NCI-H82 (cell line): ENCODE measurements around the gene KLK14.

Experiments
- DNase-seq: peaks from one replicate; lab custom pipeline; 2025; lab: John Stamatoyannopoulos, UW

The KLK14 gene

DNA sequence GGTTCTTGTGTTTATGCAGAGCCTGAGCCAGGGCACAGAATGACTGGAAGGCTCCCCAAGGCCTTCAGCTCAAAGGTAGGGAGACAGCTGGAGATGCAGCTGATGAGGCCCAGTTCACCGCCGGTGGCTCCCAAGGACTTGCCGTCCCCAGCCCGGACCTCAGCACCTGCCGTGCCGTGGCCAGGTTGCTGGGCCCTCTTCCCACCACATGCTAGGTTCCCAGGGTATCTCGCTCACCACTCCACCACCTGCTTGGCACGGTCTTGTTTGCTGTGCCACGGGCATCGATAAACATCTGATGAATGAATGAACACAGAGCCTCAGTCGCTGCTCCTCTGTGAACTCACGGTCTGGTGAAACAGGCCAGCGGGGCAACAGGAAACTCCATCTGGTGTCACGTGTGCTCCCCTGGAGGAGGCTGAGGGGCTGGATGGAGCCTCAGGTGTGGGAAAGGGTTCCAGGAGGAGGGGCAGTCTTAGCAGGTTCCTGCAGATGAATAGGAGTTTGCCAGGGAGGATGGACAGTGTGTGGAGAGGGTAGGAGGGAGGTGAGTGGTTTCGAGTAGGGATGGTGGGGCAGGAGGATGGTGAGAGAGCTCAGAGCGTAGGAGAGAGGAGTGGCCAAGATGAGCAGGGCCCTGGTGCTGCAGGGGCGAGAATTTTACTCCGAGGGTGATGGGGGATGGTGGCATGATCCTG is 3.6 kb upstream of the KLK14 start:
- no peak for DNase-seq

- DNase-seq: no peak
Observed at GRCh38 chr19:51084505-51084904, 1.8 kb upstream of the KLK14 start.

DNA sequence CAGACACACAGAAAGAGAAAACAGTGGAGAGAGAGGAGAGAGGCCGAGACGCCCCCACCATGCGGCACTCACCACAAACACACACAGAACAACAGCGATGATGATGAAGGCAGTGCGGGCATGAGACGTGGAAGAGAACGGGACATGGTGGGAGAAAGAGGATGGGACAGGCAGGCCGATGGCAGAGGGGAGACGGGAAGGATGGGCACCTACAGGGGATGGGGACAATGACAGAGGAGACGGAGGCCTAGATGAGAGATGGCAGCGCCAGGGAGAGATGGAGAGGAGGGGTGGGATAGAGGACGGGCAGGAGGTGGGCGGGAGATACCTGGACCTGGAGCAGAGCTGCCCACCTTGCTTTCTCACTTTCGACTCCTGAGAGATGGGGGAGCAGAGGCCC is 1.1 kb upstream of the KLK14 start:
- no peak for DNase-seq

DNA sequence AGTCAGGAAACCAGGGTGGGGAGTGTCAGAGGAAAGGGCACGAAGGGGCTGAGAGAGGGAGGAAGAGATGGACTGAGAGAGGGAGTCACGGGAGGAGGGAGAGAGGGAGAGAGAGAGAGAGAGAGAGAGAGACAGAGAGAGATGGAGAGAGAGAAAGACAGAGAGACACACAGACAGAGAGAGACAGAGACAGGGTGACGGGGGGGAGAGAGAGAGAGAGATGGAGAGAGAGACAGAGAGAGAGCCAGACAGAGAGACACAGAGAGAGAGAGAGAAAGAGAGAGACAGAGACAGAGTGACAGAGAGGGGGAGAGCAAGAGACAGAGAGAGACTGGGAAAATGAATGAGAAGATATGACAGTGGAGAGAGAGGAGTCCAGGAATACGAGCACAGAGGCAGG is 494 bp upstream of the KLK14 start:
- no peak for DNase-seq

- DNase-seq: no peak
Observed at GRCh38 chr19:51081476-51081875, 1.2 kb downstream of the KLK14 start.

DNA sequence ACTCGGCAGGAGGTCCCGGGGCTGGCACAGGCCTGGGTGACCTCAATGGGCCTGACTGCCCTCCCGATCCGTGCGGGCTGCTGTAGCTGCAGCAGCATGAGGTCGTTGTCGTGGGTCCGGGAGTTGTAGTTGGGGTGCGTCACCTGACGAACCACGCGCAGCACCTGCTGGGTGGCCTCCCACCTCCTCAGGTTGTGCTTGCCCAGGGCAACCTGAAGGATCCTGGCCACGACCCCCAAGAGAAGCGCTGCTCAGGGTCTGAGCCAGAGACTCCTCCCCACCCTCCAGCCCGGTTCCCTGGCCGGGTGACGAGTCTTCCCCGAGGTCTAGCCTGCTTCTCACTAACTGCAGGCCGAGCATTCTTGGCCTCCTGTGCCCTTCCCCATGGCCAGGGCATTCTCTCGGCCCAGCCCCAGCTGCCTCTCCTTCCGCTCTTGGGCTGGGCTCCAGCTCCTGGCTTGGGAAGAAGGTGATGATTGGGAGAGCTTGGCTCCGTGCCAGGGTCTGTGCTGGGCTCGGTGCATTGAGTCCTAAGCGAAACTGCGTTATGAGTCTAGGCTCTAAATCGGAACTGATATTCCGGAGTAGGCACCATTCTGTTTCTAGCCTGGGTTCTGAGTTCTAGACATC is 3.1 kb downstream of the KLK14 start:
- DNase-seq: peak; percentile 6

GRCh38 chr19:51078731-51079130 is 4.0 kb downstream of the KLK14 start:
- DNase-seq: no peak

- DNase-seq: no peak
Observed at GRCh38 chr19:51078104-51078503, 4.6 kb downstream of the KLK14 start.

- no peak for DNase-seq
Observed at GRCh38 chr19:51076631-51077213, 6.0 kb downstream of the KLK14 start.

DNA sequence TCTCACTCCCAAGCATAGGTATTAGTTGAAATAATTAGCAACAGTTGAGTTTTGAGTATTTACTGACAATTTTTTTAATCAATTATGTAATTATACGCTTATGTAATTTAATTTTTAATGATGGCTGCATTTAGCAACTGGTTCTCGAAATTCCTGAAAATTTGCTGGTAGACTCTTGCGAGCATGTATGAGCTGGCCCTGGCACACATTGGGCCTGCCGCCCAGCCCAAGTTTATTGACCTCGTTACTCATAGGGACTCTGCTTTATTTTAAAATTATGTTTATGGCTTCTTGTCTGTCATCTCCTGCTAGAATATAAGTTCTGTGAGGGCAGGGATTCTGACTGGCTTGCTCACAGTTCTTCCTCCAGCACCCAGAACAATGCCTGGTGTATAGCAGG is 6.7 kb downstream of the KLK14 start:
- no peak for DNase-seq

- DNase-seq: no peak
Observed at GRCh38 chr19:51071095-51071405, 11.6 kb downstream of the KLK14 start.

DNA sequence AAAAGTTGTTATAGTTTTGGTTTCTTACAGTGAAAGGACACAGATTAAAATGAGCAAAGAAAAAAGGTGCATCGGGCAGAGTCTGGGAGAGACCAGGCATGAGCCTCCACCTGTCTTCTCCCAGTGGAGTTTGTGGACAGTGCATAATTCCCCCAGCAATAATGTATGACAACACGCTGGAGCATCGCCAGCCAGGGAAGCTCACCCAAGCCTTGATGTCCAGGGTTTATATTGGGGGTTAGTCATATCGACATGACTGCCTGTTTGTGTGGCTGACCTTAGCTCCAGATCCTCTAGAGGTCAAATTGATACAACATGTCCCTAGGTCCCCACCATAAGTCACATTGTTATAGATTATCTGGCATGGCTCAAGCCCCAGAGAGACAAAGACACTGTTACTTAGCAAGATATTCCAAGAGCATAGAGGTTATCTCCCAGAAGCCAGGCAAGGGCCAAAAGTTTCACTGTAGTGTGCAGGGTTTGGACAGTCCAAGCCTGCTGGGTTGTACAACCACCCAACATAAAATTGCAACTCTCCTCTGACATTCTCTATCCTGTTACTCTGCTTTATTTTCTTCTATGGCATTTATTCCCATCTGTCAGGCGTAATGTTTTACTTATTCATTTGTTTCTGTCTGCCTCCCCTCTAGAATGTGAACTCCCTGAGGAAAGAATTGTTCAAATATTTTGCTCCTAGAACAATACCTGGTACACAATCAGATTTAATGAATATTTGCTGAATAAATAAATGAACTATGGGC is 12.2 kb downstream of the KLK14 start:
- no peak for DNase-seq

- peak; percentile 11 for DNase-seq
Observed at GRCh38 chr19:51066393-51067186, 16.1 kb downstream of the KLK14 start.

DNA sequence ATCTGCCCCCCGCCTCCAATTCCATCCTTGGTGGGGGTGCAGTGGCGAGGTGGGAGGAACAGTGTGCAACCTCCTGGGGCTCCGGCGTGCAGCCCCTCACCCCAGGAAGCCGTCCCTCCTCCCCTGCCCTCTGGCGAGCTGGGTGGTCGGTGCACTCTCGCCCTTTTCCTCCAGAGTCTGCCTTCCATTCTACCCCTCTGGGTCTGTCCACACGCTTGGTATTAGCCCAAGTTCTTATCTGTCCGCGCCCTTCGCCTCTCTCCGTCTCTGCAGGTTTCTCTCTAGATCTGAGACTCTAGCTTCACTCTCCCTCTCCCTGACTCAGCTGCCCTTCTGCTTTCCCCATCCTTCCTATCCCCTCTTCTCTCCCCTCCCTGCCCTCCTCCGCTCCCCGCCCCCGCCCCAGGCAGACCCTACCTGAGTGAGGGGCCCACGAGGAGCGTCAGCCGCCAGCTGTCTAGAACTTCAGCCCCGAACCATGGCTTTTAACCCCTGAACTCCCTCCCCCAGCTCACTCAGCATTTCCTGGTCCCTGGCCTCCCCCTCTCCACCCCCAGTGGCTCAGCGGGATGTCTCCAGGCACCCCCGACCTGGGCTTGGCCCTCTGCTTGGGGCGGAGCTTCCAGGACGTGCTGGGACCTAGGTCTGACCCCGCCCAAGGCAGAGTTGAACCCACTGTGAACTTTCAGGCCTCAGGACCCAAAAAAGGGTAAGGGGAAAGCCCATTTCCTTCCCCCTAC is 17.3 kb downstream of the KLK14 start:
- no peak for DNase-seq

- no peak for DNase-seq
Observed at GRCh38 chr19:51064534-51065220, 18.0 kb downstream of the KLK14 start, which contains the start of gene KLK13. Gene KLK13 (minus strand): TSS chr19:51065092. CDS start chr19:51065067, 25 bp downstream.

- no peak for DNase-seq
Observed at GRCh38 chr19:51063664-51064063, 19.0 kb downstream of the KLK14 start.

GRCh38 chr19:51060973-51061372 is 21.7 kb downstream of the KLK14 start:
- DNase-seq: no peak

- no peak for DNase-seq
Observed at GRCh38 chr19:51060336-51060735, 22.4 kb downstream of the KLK14 start.

DNA sequence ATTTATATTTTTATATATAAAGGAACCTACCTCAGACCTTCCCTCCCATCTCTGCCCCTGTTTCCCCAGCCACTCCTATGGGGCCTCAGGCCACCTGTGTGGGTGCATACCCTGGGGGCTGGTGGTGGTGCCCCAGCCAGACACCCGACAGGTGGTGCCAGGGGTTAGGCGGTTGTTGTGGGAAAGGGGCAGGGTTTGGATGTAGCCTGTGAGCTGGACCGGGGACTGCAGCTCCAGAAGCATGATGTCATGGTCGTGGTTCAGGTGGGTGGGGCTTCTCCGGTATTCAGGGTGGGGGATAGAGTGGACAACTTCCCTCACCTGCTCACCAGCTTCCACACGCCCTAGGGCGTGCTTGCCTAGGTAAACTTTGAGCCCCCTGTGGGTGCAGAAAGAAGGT is 23.0 kb downstream of the KLK14 start:
- no peak for DNase-seq

DNA sequence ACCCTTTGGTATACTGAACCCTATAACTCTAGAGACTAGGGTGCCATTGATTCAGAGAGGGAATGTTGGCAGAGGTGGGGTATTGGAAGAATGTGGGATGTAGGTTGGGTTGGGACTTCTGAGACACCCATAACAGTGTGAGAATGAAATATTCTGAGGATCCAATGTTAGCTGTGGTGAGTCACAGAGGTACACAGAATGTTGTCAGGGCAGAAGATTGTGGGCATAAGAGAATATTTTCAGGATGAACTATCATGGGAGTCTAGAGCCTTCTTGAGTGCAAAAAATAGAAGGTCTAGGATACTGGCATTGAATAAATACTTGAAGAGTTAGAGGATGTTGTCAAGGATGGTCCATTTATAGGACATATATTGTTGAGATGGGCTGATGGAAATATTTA is 26.8 kb downstream of the KLK14 start:
- no peak for DNase-seq

- DNase-seq: no peak
Observed at GRCh38 chr19:51047031-51047335, 35.7 kb downstream of the KLK14 start.
